ENCODE data around the gene TOR2A. TPM values are rescaled to one million over a fixed set of nuclear protein-coding genes. Genes with fewer than 3 reads are reported as not detected.

Gene TOR2A
- polyA plus RNA-seq, 1 donor (not counting 4 experiments of a cell fraction or from before 2014, with no cell fraction given), result 2.3 TPM

DNA sequence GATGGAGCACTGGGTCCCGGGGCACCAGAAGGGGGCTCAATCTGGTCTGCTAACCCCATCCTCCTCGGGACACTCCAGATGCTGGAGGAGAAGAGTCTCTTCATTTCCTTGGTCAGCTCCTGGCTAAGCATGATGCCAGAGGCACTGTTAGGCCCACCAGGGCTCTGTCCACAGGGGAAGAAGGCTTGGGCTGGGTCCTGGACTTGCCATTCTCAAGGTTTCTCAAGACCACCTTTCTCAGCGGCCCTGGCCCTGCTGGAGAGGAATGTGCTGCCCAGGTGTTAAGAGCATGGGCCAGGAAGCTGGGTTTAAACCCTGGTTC is 35.5 kb upstream of the TOR2A start:
- dilution Hi-C loops (cut with MboI; ENCODE audit: extremely low pct_ligation_motif_present, low sequenced_read_pairs), result no loop called here
- Histone ChIP-seq H3K36me3 (ENCODE audit: control insufficient read depth in 2 of 2, extremely low read depth in 1 of 2, insufficient read depth in 2 of 2, low read length in 2 of 2) (no peaks in the 10 kb centered on the region), H3K9me3 (ENCODE audit: control insufficient read depth, low read depth, low read length) (no peaks in the 10 kb centered on the region), H3K27me3 (ENCODE audit: control insufficient read depth, extremely low read depth, insufficient read depth, low read length) (no peaks in the 10 kb centered on the region), H3K4me2 (ENCODE audit: control insufficient read depth, extremely low read depth, insufficient read depth, low read depth, low read length) (peak overlapping the region; percentile 87), H3K79me2 (ENCODE audit: control insufficient read depth, insufficient read depth, low read length) (no peaks in the 10 kb centered on the region), H3K4me3 (ENCODE audit: control insufficient read depth in 2 of 3, extremely low read depth in 1 of 3, insufficient read depth in 2 of 3, low read depth in 1 of 3, low read length in 3 of 3) (peak overlapping the region in 2 of 3 experiments; percentile 64 to 73), H3K9ac (ENCODE audit: control insufficient read depth, extremely low read depth, insufficient read depth, low read length) (peak overlapping the region; percentile 11), H4K20me1 (ENCODE audit: control insufficient read depth, extremely low read depth, insufficient read depth, low read length) (no peaks in the 10 kb centered on the region), H3K9me1 (ENCODE audit: control insufficient read depth, extremely low read depth, insufficient read depth, low read length) (no peaks in the 10 kb centered on the region), H3K4me1 (ENCODE audit: control insufficient read depth, extremely low read depth, insufficient read depth, low read length) (peaks cover 10% of the 10 kb centered on the region), H2AFZ (ENCODE audit: control insufficient read depth, low read length) (no peak overlapping the region), H3K27ac (ENCODE audit: control insufficient read depth, insufficient read depth, low read length) (peak overlapping the region; percentile 34)
- FAIRE-seq (no peak), DNase-seq (ENCODE audit: low read depth, low spot score) (no peak)
- TF ChIP-seq, protein P1, sequence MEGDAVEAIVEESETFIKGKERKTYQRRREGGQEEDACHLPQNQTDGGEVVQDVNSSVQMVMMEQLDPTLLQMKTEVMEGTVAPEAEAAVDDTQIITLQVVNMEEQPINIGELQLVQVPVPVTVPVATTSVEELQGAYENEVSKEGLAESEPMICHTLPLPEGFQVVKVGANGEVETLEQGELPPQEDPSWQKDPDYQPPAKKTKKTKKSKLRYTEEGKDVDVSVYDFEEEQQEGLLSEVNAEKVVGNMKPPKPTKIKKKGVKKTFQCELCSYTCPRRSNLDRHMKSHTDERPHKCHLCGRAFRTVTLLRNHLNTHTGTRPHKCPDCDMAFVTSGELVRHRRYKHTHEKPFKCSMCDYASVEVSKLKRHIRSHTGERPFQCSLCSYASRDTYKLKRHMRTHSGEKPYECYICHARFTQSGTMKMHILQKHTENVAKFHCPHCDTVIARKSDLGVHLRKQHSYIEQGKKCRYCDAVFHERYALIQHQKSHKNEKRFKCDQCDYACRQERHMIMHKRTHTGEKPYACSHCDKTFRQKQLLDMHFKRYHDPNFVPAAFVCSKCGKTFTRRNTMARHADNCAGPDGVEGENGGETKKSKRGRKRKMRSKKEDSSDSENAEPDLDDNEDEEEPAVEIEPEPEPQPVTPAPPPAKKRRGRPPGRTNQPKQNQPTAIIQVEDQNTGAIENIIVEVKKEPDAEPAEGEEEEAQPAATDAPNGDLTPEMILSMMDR (optimal IDR thresholded peaks at IDR 0.05 in 1 of 3, IDR thresholded peaks at IDR 0.05 in 1 of 3, conservative IDR thresholded peaks at IDR 0.05 in 1 of 3; ENCODE audit: extremely low read depth in 1 of 3, insufficient read depth in 2 of 3, low read length in 3 of 3), result no peak
- no peak for TF ChIP-seq EZH2 (IDR thresholded peaks at IDR 0.05; ENCODE audit: low read length)

DNA sequence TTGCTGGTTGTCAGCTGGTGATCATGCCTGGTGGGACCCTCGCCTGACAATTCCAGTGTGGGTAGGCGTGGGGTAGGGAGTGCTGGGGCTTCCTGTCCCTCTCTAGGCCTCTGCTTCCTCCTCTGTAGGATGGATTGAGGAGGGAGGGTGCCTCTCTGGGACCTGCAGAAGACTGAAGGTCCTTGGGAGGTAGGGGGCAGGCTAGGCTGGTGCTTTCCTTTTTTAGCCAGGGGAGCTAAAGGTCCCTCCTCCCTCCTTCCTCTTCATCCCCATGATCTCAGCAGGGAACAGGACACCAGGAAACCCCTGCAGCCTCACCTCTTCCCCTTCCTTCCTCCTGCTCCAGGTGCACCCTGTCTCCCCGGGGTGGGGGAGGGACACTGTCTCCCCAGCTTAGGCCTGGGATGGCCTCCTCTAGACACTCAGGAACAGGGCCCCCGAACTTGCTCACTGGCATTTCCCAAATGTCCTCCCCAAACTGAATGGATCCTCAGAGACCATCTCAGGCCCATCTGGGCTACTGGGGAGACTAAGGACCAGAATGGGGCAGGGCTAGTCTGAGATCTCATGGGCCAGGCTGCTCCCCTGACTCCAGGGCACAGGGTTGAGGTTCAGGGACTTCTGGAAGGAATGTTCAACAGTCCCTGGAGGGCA is 35.0 kb upstream of the TOR2A start:
- no peak overlapping the region for H2AFZ ChIP-seq (ENCODE audit: control insufficient read depth, low read length)
- no peak overlapping the region for H3K4me3 ChIP-seq (ENCODE audit: control insufficient read depth in 2 of 3, extremely low read depth in 1 of 3, insufficient read depth in 2 of 3, low read depth in 1 of 3, low read length in 3 of 3)

More for the DNA sequence above, 35.0 kb upstream of the TOR2A start:
- dilution Hi-C loops (cut with MboI; ENCODE audit: extremely low pct_ligation_motif_present, low sequenced_read_pairs), result no loop called here
- Histone ChIP-seq H4K20me1 (ENCODE audit: control insufficient read depth, extremely low read depth, insufficient read depth, low read length) (no peaks in the 10 kb centered on the region), H3K27ac (ENCODE audit: control insufficient read depth, insufficient read depth, low read length) (no peak overlapping the region), H3K9ac (ENCODE audit: control insufficient read depth, extremely low read depth, insufficient read depth, low read length) (no peak overlapping the region), H3K79me2 (ENCODE audit: control insufficient read depth, insufficient read depth, low read length) (no peaks in the 10 kb centered on the region), H3K27me3 (ENCODE audit: control insufficient read depth, extremely low read depth, insufficient read depth, low read length) (no peaks in the 10 kb centered on the region), H3K36me3 (ENCODE audit: control insufficient read depth in 2 of 2, extremely low read depth in 1 of 2, insufficient read depth in 2 of 2, low read length in 2 of 2) (no peaks in the 10 kb centered on the region), H3K9me1 (ENCODE audit: control insufficient read depth, extremely low read depth, insufficient read depth, low read length) (no peaks in the 10 kb centered on the region), H3K9me3 (ENCODE audit: control insufficient read depth, low read depth, low read length) (no peaks in the 10 kb centered on the region), H3K4me2 (ENCODE audit: control insufficient read depth, extremely low read depth, insufficient read depth, low read depth, low read length) (peak overlapping the region; percentile 87), H3K4me1 (ENCODE audit: control insufficient read depth, extremely low read depth, insufficient read depth, low read length) (peaks cover 10% of the 10 kb centered on the region)
- DNase-seq (ENCODE audit: low read depth, low spot score) (no peak), FAIRE-seq (no peak)
- no peak for TF ChIP-seq EZH2 (IDR thresholded peaks at IDR 0.05; ENCODE audit: low read length)
- TF ChIP-seq, protein P1 (optimal IDR thresholded peaks at IDR 0.05 in 1 of 3, IDR thresholded peaks at IDR 0.05 in 1 of 3, conservative IDR thresholded peaks at IDR 0.05 in 1 of 3; ENCODE audit: extremely low read depth in 1 of 3, insufficient read depth in 2 of 3, low read length in 3 of 3), result no peak
